LNCAP (cell line): ENCODE results near the gene ESR2.

Experiments used
- TF ChIP-seq, protein P1 (sequence below): fragments of 450-650 bp; IDR thresholded peaks from 2 replicates; pipeline ENCODE4 v1.5.1; 2017; ENCODE audit warnings: mild to moderate bottlenecking

Gene ESR2

DNA sequence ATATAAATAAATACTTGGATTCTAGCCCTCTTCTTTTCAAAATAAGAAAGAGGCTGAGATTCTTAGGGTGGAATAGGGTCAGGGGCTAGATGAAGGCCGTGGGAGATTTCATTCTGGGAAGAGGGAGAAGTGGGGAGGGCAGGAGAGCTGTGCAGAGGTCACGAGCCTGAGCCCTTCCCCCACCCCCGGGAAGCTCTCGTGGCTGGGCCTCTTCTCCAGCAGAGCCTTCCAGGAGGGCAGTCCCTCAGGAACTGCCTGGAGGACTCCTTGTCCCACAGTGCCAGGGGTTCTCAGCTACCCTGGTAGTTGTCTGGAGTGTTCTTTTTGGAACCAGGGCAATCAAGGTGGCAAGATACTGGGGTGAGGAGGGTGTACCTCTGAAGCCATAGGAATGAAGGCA lies 94.0 kb downstream of the ESR2 start:
- TF ChIP-seq, protein P1, sequence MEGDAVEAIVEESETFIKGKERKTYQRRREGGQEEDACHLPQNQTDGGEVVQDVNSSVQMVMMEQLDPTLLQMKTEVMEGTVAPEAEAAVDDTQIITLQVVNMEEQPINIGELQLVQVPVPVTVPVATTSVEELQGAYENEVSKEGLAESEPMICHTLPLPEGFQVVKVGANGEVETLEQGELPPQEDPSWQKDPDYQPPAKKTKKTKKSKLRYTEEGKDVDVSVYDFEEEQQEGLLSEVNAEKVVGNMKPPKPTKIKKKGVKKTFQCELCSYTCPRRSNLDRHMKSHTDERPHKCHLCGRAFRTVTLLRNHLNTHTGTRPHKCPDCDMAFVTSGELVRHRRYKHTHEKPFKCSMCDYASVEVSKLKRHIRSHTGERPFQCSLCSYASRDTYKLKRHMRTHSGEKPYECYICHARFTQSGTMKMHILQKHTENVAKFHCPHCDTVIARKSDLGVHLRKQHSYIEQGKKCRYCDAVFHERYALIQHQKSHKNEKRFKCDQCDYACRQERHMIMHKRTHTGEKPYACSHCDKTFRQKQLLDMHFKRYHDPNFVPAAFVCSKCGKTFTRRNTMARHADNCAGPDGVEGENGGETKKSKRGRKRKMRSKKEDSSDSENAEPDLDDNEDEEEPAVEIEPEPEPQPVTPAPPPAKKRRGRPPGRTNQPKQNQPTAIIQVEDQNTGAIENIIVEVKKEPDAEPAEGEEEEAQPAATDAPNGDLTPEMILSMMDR = no peak

DNA sequence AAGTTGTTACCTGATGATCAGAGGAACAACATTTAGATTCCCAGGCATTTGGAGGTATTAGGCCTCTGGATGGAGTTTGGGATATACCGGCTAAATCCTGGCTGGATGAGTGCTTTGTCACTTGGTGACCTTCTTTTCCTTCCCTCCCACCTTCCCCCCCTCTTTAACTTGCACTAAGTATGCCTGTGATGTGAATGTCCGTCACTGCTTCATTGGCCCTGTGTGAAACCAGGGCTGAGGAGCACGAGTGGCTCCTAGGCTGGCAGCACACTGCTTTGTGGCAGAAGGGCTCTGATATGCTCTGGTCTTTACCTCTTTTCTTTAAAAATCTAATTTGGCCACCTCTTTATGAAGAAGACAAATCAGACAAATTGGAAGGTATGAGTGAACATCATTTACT lies 95.7 kb downstream of the ESR2 start:
- TF ChIP-seq, protein P1 = no peak

DNA sequence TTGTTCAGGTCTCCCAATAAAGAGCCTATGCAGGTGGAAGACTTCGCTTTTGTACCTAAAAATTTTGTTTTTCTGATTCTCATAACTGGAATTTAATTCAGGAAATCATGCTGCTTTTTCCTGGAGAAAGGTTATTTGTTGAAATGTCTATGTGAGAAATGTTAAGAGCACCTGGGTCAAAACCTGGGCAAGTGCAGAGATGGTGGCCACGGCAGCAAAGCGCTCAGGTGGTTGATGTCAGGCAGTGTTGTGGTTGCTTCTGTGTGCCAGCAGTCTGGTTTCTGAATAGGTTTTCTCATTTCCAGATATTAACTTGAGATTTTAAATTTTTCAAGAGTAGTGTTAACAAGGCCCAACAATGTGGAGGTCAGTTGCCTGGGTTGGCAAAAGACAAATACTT lies 96.2 kb downstream of the ESR2 start:
- TF ChIP-seq, protein P1 = no peak

DNA sequence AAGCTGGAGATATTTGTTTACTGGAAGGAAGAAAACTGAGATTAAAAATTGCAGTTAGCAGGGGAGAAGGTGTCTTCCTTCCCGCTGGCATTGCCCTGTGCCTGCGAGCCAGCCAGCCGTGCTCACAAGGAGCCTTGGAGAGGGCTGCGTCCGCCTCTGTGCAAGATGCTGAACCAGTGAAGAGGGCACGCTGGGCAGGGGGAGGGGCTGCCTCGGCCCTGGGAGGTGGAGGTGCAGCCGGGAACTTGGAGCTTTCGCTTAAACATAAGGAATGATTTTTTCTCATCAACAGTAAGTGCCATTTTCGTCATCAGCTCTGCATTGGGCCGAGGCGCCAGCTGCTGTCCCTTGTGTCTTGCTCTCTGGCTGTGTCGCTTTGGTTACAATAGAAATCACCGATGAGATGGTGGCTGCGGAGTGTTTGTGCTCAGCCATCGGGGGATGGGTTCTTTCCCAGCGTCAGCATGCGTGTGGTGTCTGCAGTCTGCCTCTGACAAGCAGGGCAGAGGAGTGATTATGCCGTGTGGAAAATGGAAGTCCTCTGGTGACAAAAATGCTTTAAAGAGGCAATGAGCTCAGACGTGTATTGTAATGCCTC lies 97.3 kb downstream of the ESR2 start:
- TF ChIP-seq, protein P1 = no peak

DNA sequence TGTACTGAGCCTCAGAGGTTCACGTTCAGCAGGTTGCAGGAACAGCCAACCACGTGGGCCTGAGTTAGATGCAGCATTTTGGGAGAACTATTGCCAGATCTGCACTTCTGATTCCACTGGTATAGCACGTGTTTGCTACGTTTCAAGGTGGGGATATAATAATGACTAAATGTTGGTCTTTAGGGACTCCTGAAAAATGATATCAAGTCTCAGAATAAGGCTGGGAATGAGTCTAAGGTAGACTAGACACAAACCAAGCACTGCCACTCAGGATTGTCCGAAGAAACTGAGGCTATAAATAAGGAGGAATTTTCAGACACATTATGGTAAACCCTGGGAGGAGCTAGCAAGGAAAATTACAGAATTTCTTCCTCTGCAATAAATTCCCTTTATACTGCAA lies 98.1 kb downstream of the ESR2 start:
- TF ChIP-seq, protein P1 = no peak

DNA sequence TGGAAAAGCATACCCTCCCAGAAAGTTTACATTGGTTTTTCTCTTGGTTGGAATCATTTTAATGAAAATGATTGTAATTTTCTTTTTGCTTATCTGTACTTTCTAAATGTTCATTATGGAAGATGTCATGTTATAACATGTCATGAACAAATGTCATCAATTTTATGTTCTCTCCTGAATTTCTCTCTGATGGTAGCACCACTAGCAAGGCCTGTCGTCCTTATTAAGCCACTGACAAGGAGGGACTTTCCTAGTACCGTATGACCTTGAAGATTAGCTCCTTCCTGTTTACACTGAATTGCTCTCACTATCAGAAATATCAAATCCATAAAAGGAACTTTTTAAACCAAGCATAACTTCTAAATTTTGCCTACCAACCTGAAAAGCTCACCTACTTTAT lies 99.0 kb downstream of the ESR2 start:
- TF ChIP-seq, protein P1 = no peak

DNA sequence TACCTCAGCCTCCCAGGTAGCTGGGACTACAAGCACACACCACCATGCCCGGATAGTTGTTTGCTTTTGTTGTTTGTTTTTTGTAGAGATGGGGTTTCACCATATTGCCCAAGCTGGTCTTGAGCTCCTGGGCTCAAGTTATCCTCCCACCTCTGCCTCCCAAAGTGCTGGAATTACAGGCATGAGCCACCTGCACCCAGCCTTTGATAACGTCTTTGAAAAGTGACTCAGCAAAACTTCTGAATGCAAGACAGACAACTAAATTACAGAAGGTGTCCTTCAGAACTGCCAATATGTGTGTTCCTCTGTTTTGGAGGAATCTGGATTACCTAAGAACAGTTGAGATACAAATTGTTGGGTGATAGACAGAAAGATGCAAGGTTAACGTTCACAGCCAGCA lies 99.8 kb downstream of the ESR2 start:
- TF ChIP-seq, protein P1 = no peak

DNA sequence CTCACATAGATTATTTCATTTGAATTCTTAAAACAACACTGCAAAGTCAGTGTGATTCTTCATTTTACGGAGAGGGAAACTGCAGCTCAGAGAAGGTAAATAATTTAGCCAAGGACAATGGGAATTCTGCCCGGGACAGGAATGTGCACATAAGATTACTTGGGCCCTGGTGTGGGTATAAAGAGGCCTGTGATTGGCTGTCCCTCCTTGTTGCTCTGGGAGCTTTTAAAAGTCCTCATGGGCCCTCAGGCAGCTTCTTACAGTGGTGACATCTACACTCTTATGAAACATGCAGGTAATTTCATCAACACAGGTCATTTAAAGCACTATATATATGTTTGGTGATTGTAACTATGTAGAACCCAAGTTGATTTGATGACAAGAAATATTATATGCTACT lies 100.3 kb downstream of the ESR2 start:
- TF ChIP-seq, protein P1 = no peak
